ENCODE results near the gene RANBP3L.
"Not testable (repeated sequence)": the region's sequence is repeated elsewhere in the genome, so short reads cannot be mapped to it uniquely, and the experiment has no call there.

The RANBP3L gene

GRCh38 chr5:36301858-36302603 is at the start of gene RANBP3L:
RANBP3L (minus strand) TSS chr5:36301902; CDS start chr5:36301416, 486 bp downstream.
- DNase-seq (ENCODE audit: low read depth): peak; percentile 68
- H3K4me3 ChIP-seq (ENCODE audit: low read length): peak within 1 kb of the TSS; percentile 79
- H3K9ac ChIP-seq (ENCODE audit: low read length): peak within 1 kb of the TSS; percentile 72
- no peaks in the 10 kb centered on the region for H3K9me3 ChIP-seq (ENCODE audit: control insufficient read depth, low read length)
- no peaks in the 10 kb centered on the region for H3K36me3 ChIP-seq (ENCODE audit: control insufficient read depth, insufficient read depth, low read length, severe bottlenecking)
- H3K27me3 ChIP-seq (replicated peaks; ENCODE audit: control insufficient read depth, insufficient read depth, low read length): no peaks in the 10 kb centered on the region
- peaks cover 69% of the 10 kb centered on the region for H3K4me1 ChIP-seq (ENCODE audit: control insufficient read depth, insufficient read depth, low read length)

GRCh38 chr5:36346896-36347690 is 45.4 kb upstream of the RANBP3L start:
- Histone ChIP-seq H3K36me3 (ENCODE audit: control insufficient read depth, insufficient read depth, low read length, severe bottlenecking) (no peaks in the 10 kb centered on the region), H3K27me3 (replicated peaks; ENCODE audit: control insufficient read depth, insufficient read depth, low read length) (no peaks in the 10 kb centered on the region), H3K9ac (ENCODE audit: low read length) (no peak overlapping the region), H3K9me3 (ENCODE audit: control insufficient read depth, low read length) (no peaks in the 10 kb centered on the region), H3K4me3 (ENCODE audit: low read length) (no peak overlapping the region), H3K4me1 (ENCODE audit: control insufficient read depth, insufficient read depth, low read length) (no peaks in the 10 kb centered on the region)
- DNase-seq (ENCODE audit: low read depth): no peak

- no peaks in the 10 kb centered on the region for H3K9me3 ChIP-seq (ENCODE audit: control insufficient read depth, low read length)
- no peak overlapping the region for H3K9ac ChIP-seq (ENCODE audit: low read length)
- peaks cover 2% of the 10 kb centered on the region for H3K27me3 ChIP-seq (replicated peaks; ENCODE audit: control insufficient read depth, insufficient read depth, low read length)
- H3K4me1 ChIP-seq (ENCODE audit: control insufficient read depth, insufficient read depth, low read length): no peaks in the 10 kb centered on the region
- DNase-seq (ENCODE audit: low read depth): no peak
- no peak overlapping the region for H3K4me3 ChIP-seq (ENCODE audit: low read length)
- no peaks in the 10 kb centered on the region for H3K36me3 ChIP-seq (ENCODE audit: control insufficient read depth, insufficient read depth, low read length, severe bottlenecking)
These were observed 43.2 kb upstream of the RANBP3L start for GRCh38 chr5:36344899-36345298.

GRCh38 chr5:36341720-36342119 is 40.0 kb upstream of the RANBP3L start:
- H3K27me3 ChIP-seq (replicated peaks; ENCODE audit: control insufficient read depth, insufficient read depth, low read length); H3K4me3 ChIP-seq (ENCODE audit: low read length); H3K4me1 ChIP-seq (ENCODE audit: control insufficient read depth, insufficient read depth, low read length); DNase-seq (ENCODE audit: low read depth); H3K36me3 ChIP-seq (ENCODE audit: control insufficient read depth, insufficient read depth, low read length, severe bottlenecking); H3K9ac ChIP-seq (ENCODE audit: low read length); H3K9me3 ChIP-seq (ENCODE audit: control insufficient read depth, low read length): not testable (repeated sequence)

GRCh38 chr5:36337597-36337996 is 35.9 kb upstream of the RANBP3L start:
- no peaks in the 10 kb centered on the region for H3K36me3 ChIP-seq (ENCODE audit: control insufficient read depth, insufficient read depth, low read length, severe bottlenecking)
- H3K4me1 ChIP-seq (ENCODE audit: control insufficient read depth, insufficient read depth, low read length): peaks cover 3% of the 10 kb centered on the region
- no peaks in the 10 kb centered on the region for H3K9me3 ChIP-seq (ENCODE audit: control insufficient read depth, low read length)
- DNase-seq (ENCODE audit: low read depth): no peak
- H3K27me3 ChIP-seq (replicated peaks; ENCODE audit: control insufficient read depth, insufficient read depth, low read length): peaks cover 2% of the 10 kb centered on the region
- H3K9ac ChIP-seq (ENCODE audit: low read length): no peak overlapping the region
- H3K4me3 ChIP-seq (ENCODE audit: low read length): no peak overlapping the region

- DNase-seq (ENCODE audit: low read depth): no peak
- Histone ChIP-seq H3K9ac (ENCODE audit: low read length) (no peak overlapping the region), H3K9me3 (ENCODE audit: control insufficient read depth, low read length) (no peaks in the 10 kb centered on the region), H3K27me3 (replicated peaks; ENCODE audit: control insufficient read depth, insufficient read depth, low read length) (no peaks in the 10 kb centered on the region), H3K4me1 (ENCODE audit: control insufficient read depth, insufficient read depth, low read length) (peaks cover 3% of the 10 kb centered on the region), H3K4me3 (ENCODE audit: low read length) (no peak overlapping the region), H3K36me3 (ENCODE audit: control insufficient read depth, insufficient read depth, low read length, severe bottlenecking) (no peaks in the 10 kb centered on the region)
These were observed 32.6 kb upstream of the RANBP3L start for GRCh38 chr5:36334315-36334714.

GRCh38 chr5:36332720-36333119 is 31.0 kb upstream of the RANBP3L start:
- not testable (repeated sequence) for H3K36me3 ChIP-seq (ENCODE audit: control insufficient read depth, insufficient read depth, low read length, severe bottlenecking); H3K27me3 ChIP-seq (replicated peaks; ENCODE audit: control insufficient read depth, insufficient read depth, low read length); DNase-seq (ENCODE audit: low read depth); H3K9ac ChIP-seq (ENCODE audit: low read length); H3K4me3 ChIP-seq (ENCODE audit: low read length); H3K4me1 ChIP-seq (ENCODE audit: control insufficient read depth, insufficient read depth, low read length); H3K9me3 ChIP-seq (ENCODE audit: control insufficient read depth, low read length)

GRCh38 chr5:36325196-36325595 is 23.5 kb upstream of the RANBP3L start:
- Histone ChIP-seq H3K9ac (ENCODE audit: low read length) (no peak overlapping the region), H3K36me3 (ENCODE audit: control insufficient read depth, insufficient read depth, low read length, severe bottlenecking) (no peaks in the 10 kb centered on the region), H3K27me3 (replicated peaks; ENCODE audit: control insufficient read depth, insufficient read depth, low read length) (no peaks in the 10 kb centered on the region), H3K4me1 (ENCODE audit: control insufficient read depth, insufficient read depth, low read length) (peaks cover 6% of the 10 kb centered on the region), H3K9me3 (ENCODE audit: control insufficient read depth, low read length) (peaks cover 3% of the 10 kb centered on the region), H3K4me3 (ENCODE audit: low read length) (no peak overlapping the region)
- no peak for DNase-seq (ENCODE audit: low read depth)

- Histone ChIP-seq H3K9me3 (ENCODE audit: control insufficient read depth, low read length) (peaks cover 3% of the 10 kb centered on the region), H3K27me3 (replicated peaks; ENCODE audit: control insufficient read depth, insufficient read depth, low read length) (no peaks in the 10 kb centered on the region), H3K36me3 (ENCODE audit: control insufficient read depth, insufficient read depth, low read length, severe bottlenecking) (no peaks in the 10 kb centered on the region), H3K4me1 (ENCODE audit: control insufficient read depth, insufficient read depth, low read length) (peaks cover 6% of the 10 kb centered on the region), H3K4me3 (ENCODE audit: low read length) (no peak overlapping the region), H3K9ac (ENCODE audit: low read length) (no peak overlapping the region)
- DNase-seq (ENCODE audit: low read depth): no peak
These were observed 22.5 kb upstream of the RANBP3L start for GRCh38 chr5:36323926-36324781.

GRCh38 chr5:36312953-36313672 is 11.4 kb upstream of the RANBP3L start:
- H3K27me3 ChIP-seq (replicated peaks; ENCODE audit: control insufficient read depth, insufficient read depth, low read length): no peaks in the 10 kb centered on the region
- H3K4me3 ChIP-seq (ENCODE audit: low read length): no peak overlapping the region
- no peak for DNase-seq (ENCODE audit: low read depth)
- no peaks in the 10 kb centered on the region for H3K36me3 ChIP-seq (ENCODE audit: control insufficient read depth, insufficient read depth, low read length, severe bottlenecking)
- H3K4me1 ChIP-seq (ENCODE audit: control insufficient read depth, insufficient read depth, low read length): peaks cover 9% of the 10 kb centered on the region
- no peak overlapping the region for H3K9ac ChIP-seq (ENCODE audit: low read length)
- H3K9me3 ChIP-seq (ENCODE audit: control insufficient read depth, low read length): peaks cover 5% of the 10 kb centered on the region

Data from adipocyte (in vitro differentiated cells).